Loucy (cell line): ENCODE results near the gene PAM.

Experiments used
- EZH2phosphoT487 ChIP-seq: fragments of 200-600 bp; IDR thresholded peaks from 2 replicates; pipeline ENCODE4 v1.6.1; 2018; ENCODE audit warnings: antibody characterized with exemption, mild to moderate bottlenecking, moderate library complexity, borderline replicate concordance
- TF ChIP-seq, protein P1 (sequence below): fragments of 200-600 bp; sonication (generic); conservative IDR thresholded peaks from 2 replicates; pipeline ENCODE4 v1.5.1; 2014; ENCODE audit warnings: mild to moderate bottlenecking, antibody characterized with exemption, low read length

GRCh38 chr5:102857076-102857818 lies 102.1 kb downstream of the PAM start:
- TF ChIP-seq, protein P1, sequence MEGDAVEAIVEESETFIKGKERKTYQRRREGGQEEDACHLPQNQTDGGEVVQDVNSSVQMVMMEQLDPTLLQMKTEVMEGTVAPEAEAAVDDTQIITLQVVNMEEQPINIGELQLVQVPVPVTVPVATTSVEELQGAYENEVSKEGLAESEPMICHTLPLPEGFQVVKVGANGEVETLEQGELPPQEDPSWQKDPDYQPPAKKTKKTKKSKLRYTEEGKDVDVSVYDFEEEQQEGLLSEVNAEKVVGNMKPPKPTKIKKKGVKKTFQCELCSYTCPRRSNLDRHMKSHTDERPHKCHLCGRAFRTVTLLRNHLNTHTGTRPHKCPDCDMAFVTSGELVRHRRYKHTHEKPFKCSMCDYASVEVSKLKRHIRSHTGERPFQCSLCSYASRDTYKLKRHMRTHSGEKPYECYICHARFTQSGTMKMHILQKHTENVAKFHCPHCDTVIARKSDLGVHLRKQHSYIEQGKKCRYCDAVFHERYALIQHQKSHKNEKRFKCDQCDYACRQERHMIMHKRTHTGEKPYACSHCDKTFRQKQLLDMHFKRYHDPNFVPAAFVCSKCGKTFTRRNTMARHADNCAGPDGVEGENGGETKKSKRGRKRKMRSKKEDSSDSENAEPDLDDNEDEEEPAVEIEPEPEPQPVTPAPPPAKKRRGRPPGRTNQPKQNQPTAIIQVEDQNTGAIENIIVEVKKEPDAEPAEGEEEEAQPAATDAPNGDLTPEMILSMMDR = no peak
- TF ChIP-seq EZH2phosphoT487 = no peak
